IMR-90 (cell line): ENCODE measurements around the gene PALM2AKAP2. TPM values are rescaled to one million over a fixed set of nuclear protein-coding genes. Genes with fewer than 3 reads are reported as not detected.

ENCODE experiments used
- ATAC-seq: fragments of 200-7000 bp; cut with Tn5 transposase; 2 replicates; pipeline ENCODE4 v1.9.1; 2020; ENCODE audit warnings: low read depth, mild to moderate bottlenecking, moderate library complexity
- BruUV-seq: library from RNA; stranded (reverse); fragments of 400-500 nt; replicated peaks from 2 replicates; lab custom pipeline; 2021; lab: Mats Ljungman, UMichigan
- CTCF ChIA-PET: fragments of 300-600 bp; formaldehyde crosslinking; extraction: SDS; loops from one replicate; lab custom pipeline; 2021; ENCODE audit warnings: antibody characterized with exemption; lab: Yijun Ruan, JAX
- POLR2A ChIA-PET: fragments of 300-600 bp; sonication (Branson Sonifier 250); formaldehyde crosslinking; loops from one replicate; lab custom pipeline; 2022; ENCODE audit warnings: antibody characterized with exemption; ENCODE audit not compliant: unreplicated experiment; lab: Charles Lee
- DNase-seq: peaks from one replicate; pipeline ENCODE4 v3.0.0; 2013
- H2AFZ ChIP-seq: replicated peaks from 2 replicates; pipeline ENCODE3; 2013; ENCODE audit warnings: low read length, mild to moderate bottlenecking; ENCODE audit not compliant: poor library complexity
- H2AK5ac ChIP-seq: 2 replicates; pipeline ENCODE4 v1.6.1; 2013; ENCODE audit warnings: low read depth, low read length, inconsistent platforms
- H2AK9ac ChIP-seq: replicated peaks from 2 replicates; pipeline ENCODE3; 2013; ENCODE audit warnings: mild to moderate bottlenecking, low read depth, low read length, moderate library complexity; ENCODE audit not compliant: poor library complexity
- H2BK120ac ChIP-seq: 2 replicates; pipeline ENCODE4 v1.6.1; 2013; ENCODE audit warnings: low read depth, low read length, inconsistent platforms
- H2BK15ac ChIP-seq: 3 replicates; pipeline ENCODE4 v1.6.1; 2013; ENCODE audit warnings: low read depth, low read length, inconsistent platforms
- H2BK20ac ChIP-seq: 2 replicates; pipeline ENCODE4 v1.6.1; 2013; ENCODE audit warnings: low read depth, mild to moderate bottlenecking, inconsistent platforms, low read length, moderate library complexity
- H2BK5ac ChIP-seq: 2 replicates; pipeline ENCODE4 v1.6.1; 2013; ENCODE audit warnings: mild to moderate bottlenecking, low read depth, low read length, inconsistent platforms; ENCODE audit not compliant: poor library complexity, severe bottlenecking
- H3K14ac ChIP-seq: replicated peaks from 2 replicates; pipeline ENCODE4 v1.6.1; 2013; ENCODE audit warnings: low read depth, low read length, inconsistent platforms
- H3K18ac ChIP-seq: 2 replicates; pipeline ENCODE4 v1.6.1; 2013; ENCODE audit warnings: low read depth, low read length, control low read depth
- H3K23ac ChIP-seq: 2 replicates; pipeline ENCODE4 v1.6.1; 2013; ENCODE audit warnings: low read depth, low read length, inconsistent platforms
- H3K27ac ChIP-seq: 2 replicates; pipeline ENCODE4 v1.5.1; 2013; ENCODE audit warnings: mild to moderate bottlenecking, control low read depth, low read length; ENCODE audit not compliant: insufficient read depth
- H3K27me3 ChIP-seq: 2 replicates; pipeline ENCODE4 v1.6.1; 2013; ENCODE audit warnings: low read length; ENCODE audit not compliant: control insufficient read depth, insufficient read depth
- H3K36me3 ChIP-seq: 2 replicates; pipeline ENCODE4 v1.6.1; 2013; ENCODE audit warnings: low read length, mixed read lengths; ENCODE audit not compliant: control insufficient read depth, insufficient read depth
- H3K4ac ChIP-seq: 2 replicates; pipeline ENCODE4 v1.6.1; 2013; ENCODE audit warnings: low read depth, low read length, inconsistent platforms
- H3K4me1 ChIP-seq: 2 replicates; pipeline ENCODE4 v1.6.1; 2013; ENCODE audit warnings: low read length, mixed read lengths; ENCODE audit not compliant: control insufficient read depth, insufficient read depth
- H3K4me2 ChIP-seq: 2 replicates; pipeline ENCODE4 v1.6.1; 2013; ENCODE audit warnings: low read depth, mild to moderate bottlenecking, control low read depth, low read length, moderate library complexity
- H3K4me3 ChIP-seq: 2 replicates; pipeline ENCODE4 v1.5.1; 2013; ENCODE audit warnings: low read depth, mild to moderate bottlenecking, control low read depth, low read length, moderate library complexity; ENCODE audit not compliant: insufficient read depth
- H3K56ac ChIP-seq: 2 replicates; pipeline ENCODE4 v1.6.1; 2013; ENCODE audit warnings: low read length, inconsistent platforms; ENCODE audit not compliant: insufficient read depth; ENCODE audit errors: extremely low read depth
- H3K79me1 ChIP-seq, 2 experiments: 2 replicates each; pipeline ENCODE4 v1.6.1; 2013; ENCODE audit warnings: low read length in 2 of 2, inconsistent platforms in 1 of 2, low read depth in 1 of 2
- H3K9ac ChIP-seq: 2 replicates; pipeline ENCODE4 v1.6.1; 2013; ENCODE audit warnings: low read depth, low read length, control low read depth
- H3K9me1 ChIP-seq: 2 replicates; pipeline ENCODE4 v1.6.1; 2013; ENCODE audit warnings: low read length, inconsistent platforms; ENCODE audit not compliant: insufficient read depth
- H3K9me3 ChIP-seq: 2 replicates; pipeline ENCODE4 v1.6.1; 2013; ENCODE audit warnings: low read length; ENCODE audit not compliant: control insufficient read depth, insufficient read depth
- H4K20me1 ChIP-seq: 2 replicates; pipeline ENCODE4 v1.6.1; 2013; ENCODE audit warnings: low read length, inconsistent platforms; ENCODE audit not compliant: insufficient read depth
- H4K5ac ChIP-seq: 2 replicates; pipeline ENCODE4 v1.6.1; 2013; ENCODE audit warnings: mild to moderate bottlenecking, low read depth, low read length, control low read depth
- H4K8ac ChIP-seq, 2 experiments: 2 replicates each; pipeline ENCODE4 v1.6.1; 2013; ENCODE audit warnings: low read depth in 2 of 2, low read length in 2 of 2, control low read depth in 1 of 2, inconsistent platforms in 1 of 2
- H4K91ac ChIP-seq: 2 replicates; pipeline ENCODE4 v1.6.1; 2013; ENCODE audit warnings: low read depth, low read length, inconsistent platforms; ENCODE audit not compliant: insufficient read depth
- BHLHE40 ChIP-seq: fragments of 150-350 bp; IDR thresholded peaks from 2 replicates; pipeline ENCODE4 v1.6.1; 2016; ENCODE audit warnings: mild to moderate bottlenecking, low read depth, low read length
- CHD1 ChIP-seq: IDR thresholded peaks from 2 replicates; pipeline ENCODE4 v1.6.1; 2012; ENCODE audit warnings: low read depth, low read length, improper control_type of control experiment
- CTCF ChIP-seq: conservative IDR thresholded peaks from 2 replicates; pipeline ENCODE4 v1.5.1; 2012; ENCODE audit warnings: mild to moderate bottlenecking, low read depth, low read length, improper control_type of control experiment
- ELK1 ChIP-seq: fragments of 150-350 bp; IDR thresholded peaks from 2 replicates; pipeline ENCODE4 v1.6.1; 2016; ENCODE audit warnings: low read depth, mild to moderate bottlenecking, low read length, moderate library complexity, borderline replicate concordance
- FOS ChIP-seq: fragments of 150-350 bp; IDR thresholded peaks from 2 replicates; pipeline ENCODE4 v1.6.1; 2016; ENCODE audit warnings: low read depth, low read length
- MAFK ChIP-seq: IDR thresholded peaks from 2 replicates; pipeline ENCODE4 v1.6.1; 2012; ENCODE audit warnings: low read depth, low read length, improper control_type of control experiment
- MAZ ChIP-seq: IDR thresholded peaks from 2 replicates; pipeline ENCODE4 v1.6.1; 2012; ENCODE audit warnings: low read depth, mild to moderate bottlenecking, low read length, improper control_type of control experiment, moderate library complexity, borderline replicate concordance
- MXI1 ChIP-seq: IDR thresholded peaks from 2 replicates; pipeline ENCODE4 v1.6.1; 2012; ENCODE audit warnings: low read depth, mild to moderate bottlenecking, low read length, moderate library complexity, borderline replicate concordance
- NFE2L2 ChIP-seq: fragments of 150-350 bp; IDR thresholded peaks from 2 replicates; pipeline ENCODE4 v1.6.1; 2016; ENCODE audit warnings: low read depth, mild to moderate bottlenecking, low read length
- POLR2A ChIP-seq: IDR thresholded peaks from 2 replicates; pipeline ENCODE4 v1.6.1; 2012; ENCODE audit warnings: mild to moderate bottlenecking, low read depth, low read length
- RAD21 ChIP-seq: IDR thresholded peaks from 2 replicates; pipeline ENCODE4 v1.6.1; 2012; ENCODE audit warnings: low read length, improper control_type of control experiment
- RFX5 ChIP-seq: IDR thresholded peaks from 2 replicates; pipeline ENCODE4 v1.8.0; 2012; ENCODE audit warnings: low read depth, mild to moderate bottlenecking, low read length, moderate library complexity
- SMC3 ChIP-seq: fragments of 150-350 bp; IDR thresholded peaks from 2 replicates; pipeline ENCODE4 v1.6.1; 2016; ENCODE audit warnings: low read depth, mild to moderate bottlenecking, antibody characterized with exemption, low read length, moderate library complexity
- USF2 ChIP-seq: fragments of 150-350 bp; IDR thresholded peaks from 2 replicates; pipeline ENCODE4 v1.6.1; 2017; ENCODE audit warnings: mild to moderate bottlenecking, antibody characterized with exemption, low read length, low read depth
- WGBS, 2 experiments: methylation state at CpG; one replicate each; pipeline versions ENCODE4 v1.1.5 to v1.1.7; 2013; ENCODE audit warnings: missing lambda C conversion rate in 2 of 2; ENCODE audit not compliant: insufficient read length in 1 of 2; ENCODE audit errors: extremely low coverage in 2 of 2; 5-methylcytosine and 5-hydroxymethylcytosine counted together
- dilution Hi-C: fragments of 300-500 bp; cut with HindIII; formaldehyde crosslinking; loops from one replicate; pipeline ENCODE4 v1.14.3; 2018; ENCODE audit warnings: low sequenced_read_pairs; ENCODE audit not compliant: unreplicated experiment
- in situ Hi-C: fragments of 300-500 bp; cut with MboI; formaldehyde crosslinking; loops from 3 replicates; pipeline ENCODE4 v1.14.3; 2019; ENCODE audit warnings: low sequenced_read_pairs, inconsistent platforms, mixed read lengths
- intact Hi-C: fragments of 100-400 bp; cut with micrococcal nuclease; formaldehyde crosslinking; loops from 2 replicates; pipeline ENCODE4 v1.10.0; 2022
- polyA plus RNA-seq, 3 experiments: library from polyadenylated mRNA; depleted of rRNA; stranded (reverse); fragments of >200 nt; gene quantifications; 2 replicates each; pipeline ENCODE4 v1.2.3, GENCODE V29; 2012; ENCODE audit warnings: low replicate concordance in 1 of 3
- total RNA-seq: library from RNA; depleted of rRNA; stranded (reverse); fragments of >200 nt; gene quantifications from 2 replicates; pipeline ENCODE4 v1.2.3, GENCODE V29; 2012

The PALM2AKAP2 gene
- total and polyA plus RNA-seq, 2 of the 4 experiments (the other 2 are of a cell fraction) = 3.2 to 14.2 TPM

- peaks cover 24% of the 10 kb centered on the region for H3K9me1 ChIP-seq
- no peaks in the 10 kb centered on the region for H3K27me3 ChIP-seq
- POLR2A ChIA-PET = no interaction called here
- H4K20me1 ChIP-seq = peaks cover 10% of the 10 kb centered on the region; the same call in 1 of the 2 replicates
- WGBS, 2 experiments = no CpG with 5 or more reads among the region's 3 CpGs
- no peak overlapping the region for H2AK5ac ChIP-seq
- in situ Hi-C loops = no loop called here
- H2AFZ ChIP-seq = no peak overlapping the region
- H3K79me1 ChIP-seq = peaks cover 34 to 82% of the 10 kb centered on the region in 2 experiments
- no peak overlapping the region for H3K4ac ChIP-seq
- no peak overlapping the region for H4K5ac ChIP-seq
- no peak for TF ChIP-seq POLR2A
- TF ChIP-seq FOS = no peak
- TF ChIP-seq RFX5 = no peak
- TF ChIP-seq CTCF = no peak
- TF ChIP-seq BHLHE40 = no peak
- no peak for TF ChIP-seq RAD21
- TF ChIP-seq MAZ = no peak
- no peak for TF ChIP-seq CHD1
- no peak for TF ChIP-seq SMC3
- TF ChIP-seq ELK1 = no peak
- no peak for TF ChIP-seq MAFK
- no peak for TF ChIP-seq NFE2L2
- no peak for TF ChIP-seq MXI1
- no peak for TF ChIP-seq USF2
- H3K23ac ChIP-seq = no peak overlapping the region
- dilution Hi-C loops = no loop called here
- H2BK20ac ChIP-seq = no peak overlapping the region
- no peak overlapping the region for H3K4me3 ChIP-seq
- no peak overlapping the region for H3K4me2 ChIP-seq
- intact Hi-C loops = no loop called here
- no peak overlapping the region for H2BK5ac ChIP-seq
- no peak overlapping the region for H2AK9ac ChIP-seq
- CTCF ChIA-PET = no interaction called here
- no TSS peak for BruUV-seq
- H3K4me1 ChIP-seq = peaks cover 16% of the 10 kb centered on the region
- no peak overlapping the region for H3K27ac ChIP-seq
- H3K9me3 ChIP-seq = no peaks in the 10 kb centered on the region
- H3K14ac ChIP-seq = no peak overlapping the region
- H2BK120ac ChIP-seq = no peak overlapping the region
- H3K56ac ChIP-seq = no peak overlapping the region
- no peaks in the 10 kb centered on the region for H3K36me3 ChIP-seq
- H3K18ac ChIP-seq = no peak overlapping the region
- no peak overlapping the region for H3K9ac ChIP-seq
- H4K8ac ChIP-seq = no peak overlapping the region
- H2BK15ac ChIP-seq = no peak overlapping the region
- DNase-seq = no peak
- no peak for ATAC-seq
- H4K91ac ChIP-seq = no peak overlapping the region
These were observed 7.7 kb downstream of the PALM2AKAP2 start for GRCh38 chr9:109787735-109788134.
